Muscle of arm (tissue), 12 donors: Measurements from ENCODE around the gene GRAMD2B. TPM values are rescaled to one million over a fixed set of nuclear protein-coding genes. Genes with fewer than 3 reads are reported as not detected.

Experiments
- DNase-seq: peaks from one replicate; pipeline ENCODE4 v3.0.0-alpha.2; 2013
- polyA plus RNA-seq, 12 donors: library from polyadenylated mRNA; unstranded; fragments of 120-200 nt; gene quantifications; one replicate each; pipeline ENCODE4 v1.2.1, GENCODE V29; 2013; ENCODE audit not compliant: insufficient read length in 12 of 12

Gene GRAMD2B
- polyA plus RNA-seq, 12 donors, result 9.0 to 63.0 (median 12.4) TPM; not detected in 1

DNA sequence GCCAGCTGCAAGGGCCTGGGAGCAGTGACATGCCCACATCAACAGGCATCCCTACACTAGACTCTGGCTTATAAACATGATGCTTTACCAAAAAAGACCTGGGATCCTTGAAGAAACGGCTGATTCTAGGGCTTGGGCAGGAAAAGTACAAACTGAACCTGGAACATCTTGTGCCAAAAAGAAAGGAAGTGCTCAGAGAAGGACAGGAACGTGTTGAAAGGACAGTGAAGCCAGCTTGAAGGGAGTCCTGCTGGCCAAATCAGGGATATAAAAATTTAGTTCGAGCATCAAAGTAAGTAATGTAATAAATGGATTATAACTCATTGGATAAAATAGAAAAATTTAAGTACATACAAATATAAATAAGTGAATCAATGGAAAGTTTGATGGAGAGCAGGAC lies 113.7 kb downstream of the GRAMD2B start:
- DNase-seq, result no peak

DNA sequence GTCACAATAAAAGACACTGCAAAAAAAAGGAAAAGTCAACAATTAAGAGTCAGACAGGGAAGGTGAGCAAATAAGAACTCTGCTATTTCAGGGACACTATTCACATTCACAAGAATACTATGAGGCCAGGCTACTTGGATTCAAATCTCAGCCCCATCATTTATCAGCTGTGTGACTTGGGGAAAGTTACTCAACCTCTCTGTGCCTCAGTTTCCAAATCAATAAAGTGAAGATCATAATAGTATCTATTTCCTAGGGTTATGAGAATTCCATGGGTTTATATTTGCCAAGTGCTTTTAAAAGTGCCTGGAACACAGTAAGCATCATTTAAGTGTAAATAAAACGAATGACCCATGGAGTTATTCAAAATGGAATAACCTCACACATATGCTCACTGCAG lies 115.4 kb downstream of the GRAMD2B start:
- no peak for DNase-seq

DNA sequence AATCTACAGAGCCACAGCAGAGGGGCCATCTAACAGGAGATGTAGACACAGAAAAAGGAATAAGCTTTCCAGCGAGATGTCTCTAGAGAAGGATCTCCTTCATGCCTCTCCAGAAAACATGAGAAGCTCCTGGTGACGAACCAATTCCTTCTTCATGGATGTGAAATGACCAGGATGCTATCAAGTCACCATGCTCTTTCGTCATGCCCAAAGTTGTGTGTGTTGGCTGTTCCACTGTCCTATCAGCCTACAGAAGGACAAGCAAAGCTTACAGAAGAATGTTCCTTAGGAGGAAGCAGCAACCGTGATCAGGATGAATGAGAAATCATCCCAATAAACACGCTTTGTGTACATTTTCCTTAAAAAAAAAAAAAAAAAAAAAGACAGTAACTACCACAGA lies 117.4 kb downstream of the GRAMD2B start:
- DNase-seq, result no peak

DNA sequence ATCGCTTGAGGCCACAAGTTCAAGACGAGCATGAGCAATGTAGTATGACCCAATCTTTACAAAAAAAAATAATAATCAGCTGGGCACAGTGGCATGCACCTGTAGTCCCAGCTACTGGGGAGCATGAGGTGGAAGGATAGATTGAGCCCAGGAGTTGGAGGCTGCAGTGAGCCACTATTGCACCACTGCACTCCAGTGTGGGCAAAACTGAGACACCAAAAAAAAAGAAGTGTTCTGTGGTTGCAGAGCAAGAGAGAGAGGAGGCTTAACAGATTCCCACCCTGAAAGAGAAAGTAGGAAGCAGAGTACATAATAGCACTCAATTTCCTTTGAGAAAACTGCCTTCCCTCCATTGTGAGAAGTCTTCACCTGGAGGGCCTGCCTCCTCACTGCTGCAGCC lies 119.2 kb downstream of the GRAMD2B start:
- no peak for DNase-seq

DNA sequence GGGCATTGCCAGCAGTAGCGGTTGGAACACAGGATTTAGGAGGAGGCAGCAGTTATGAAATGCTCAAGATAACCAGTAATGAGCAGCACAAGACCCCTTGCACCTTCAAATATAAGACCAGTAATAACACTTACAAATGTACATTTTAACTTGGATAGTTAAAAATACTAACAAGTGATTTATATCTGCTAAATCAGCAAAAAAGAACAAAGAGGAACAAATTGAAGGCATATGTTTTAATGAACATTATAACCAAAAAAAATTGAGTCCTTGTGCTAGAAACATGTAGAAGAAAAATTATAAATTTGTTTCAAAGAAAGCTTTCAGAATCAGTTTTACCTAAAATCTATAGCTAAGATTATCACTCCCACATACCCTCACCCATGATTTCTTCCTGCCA lies 119.8 kb downstream of the GRAMD2B start:
- no peak for DNase-seq

DNA sequence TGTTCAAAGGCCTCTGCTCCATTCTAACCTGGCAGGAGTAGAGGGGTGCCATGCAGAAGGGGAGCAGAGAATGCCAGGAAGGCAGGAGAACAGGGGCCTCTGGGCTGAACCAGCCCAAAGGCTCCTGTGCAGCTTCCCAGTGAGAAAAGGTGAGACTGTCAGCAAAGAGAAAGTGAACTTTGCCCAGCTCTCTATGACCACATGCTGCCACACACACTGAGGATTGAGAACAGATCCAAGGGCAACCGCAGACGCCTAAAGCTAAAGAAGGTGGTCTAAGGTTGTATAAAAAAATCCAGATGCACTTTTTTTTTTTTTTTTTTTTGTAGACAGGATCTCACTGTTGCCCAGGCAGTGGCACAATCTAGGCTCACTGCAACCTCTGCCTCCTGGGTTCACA lies 120.5 kb downstream of the GRAMD2B start:
- no peak for DNase-seq

Other genes with a start within 250 kb of the GRAMD2B start
- gene ALDH7A1, start 171.8 kb downstream of the GRAMD2B start, polyA plus RNA-seq, result 100 to 1,000 TPM in 1 of 12 donors, 10 to 100 TPM in 10, not detected in 1; 41.1 to 107 (median 59.9) TPM
- gene PHAX, start 177.5 kb downstream of the GRAMD2B start, polyA plus RNA-seq, result 10 to 100 TPM in 11 of 12 donors, not detected in 1; 41.8 to 58.1 (median 49.8) TPM